ENCODE measurements around the gene SLC22A7.

Gene SLC22A7

DNA sequence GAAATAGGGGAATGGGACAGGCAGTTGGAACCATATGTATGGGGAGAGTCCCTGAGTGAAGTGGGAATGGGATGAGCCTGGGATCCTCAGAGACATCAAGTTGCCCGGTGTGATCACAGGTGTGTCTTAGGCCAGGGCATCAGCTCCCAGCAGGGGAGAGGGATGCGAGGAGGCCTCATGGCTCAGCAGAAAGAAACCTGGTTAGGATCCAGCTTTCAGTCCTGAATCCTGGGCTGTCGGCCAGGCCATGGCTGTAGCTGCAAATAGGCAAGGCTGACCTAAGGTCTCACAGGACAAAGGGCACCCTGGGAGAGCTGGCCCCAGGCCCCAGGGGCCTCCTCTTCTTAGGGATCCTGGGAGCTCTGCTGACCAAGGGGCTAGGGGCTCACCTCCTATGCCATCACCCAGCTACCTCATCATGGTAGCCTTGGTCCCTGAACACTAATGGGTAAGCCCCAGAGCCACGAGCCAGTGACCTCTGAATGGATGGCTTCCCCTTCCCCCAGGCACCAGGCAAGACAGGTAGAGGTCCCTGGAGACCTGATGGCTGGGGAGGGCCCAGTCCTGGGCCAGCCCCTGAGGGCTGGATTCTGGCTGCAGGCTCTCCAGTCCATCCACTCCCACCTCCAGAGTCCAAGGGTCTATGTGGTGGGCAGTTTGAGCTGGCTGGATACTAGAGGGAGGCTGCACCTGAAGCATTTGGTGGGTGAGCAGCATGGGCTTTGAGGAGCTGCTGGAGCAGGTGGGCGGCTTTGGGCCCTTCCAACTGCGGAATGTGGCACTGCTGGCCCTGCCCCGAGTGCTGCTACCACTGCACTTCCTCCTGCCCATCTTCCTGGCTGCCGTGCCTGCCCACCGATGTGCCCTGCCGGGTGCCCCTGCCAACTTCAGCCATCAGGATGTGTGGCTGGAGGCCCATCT, at the start of gene SLC22A7:
SLC22A7 (plus strand) TSS at position 617 of the 921 bp plus-strand sequence; CDS start at position 716, 99 bp downstream.
- Histone ChIP-seq H3K9me3 (ENCODE audit: control insufficient read depth, insufficient read depth, low read length) (no peaks in the 10 kb centered on the region), H3K4me1 (ENCODE audit: control insufficient read depth, insufficient read depth, low read length) (no peaks in the 10 kb centered on the region), H3K27me3 (ENCODE audit: control insufficient read depth, insufficient read depth, low read length) (no peaks in the 10 kb centered on the region), H3K4me3 (ENCODE audit: low read length) (no peak within 1 kb of the TSS), H3K27ac (ENCODE audit: low read length) (no peak within 1 kb of the TSS), H3K36me3 (ENCODE audit: control insufficient read depth, insufficient read depth, low read length) (no peaks in the 10 kb centered on the region)
- WGBS (ENCODE audit: insufficient coverage, insufficient read length): no CpG with 5 or more reads among the region's 10 CpGs
- no peak for DNase-seq (ENCODE audit: low read depth, low spot score)

DNA sequence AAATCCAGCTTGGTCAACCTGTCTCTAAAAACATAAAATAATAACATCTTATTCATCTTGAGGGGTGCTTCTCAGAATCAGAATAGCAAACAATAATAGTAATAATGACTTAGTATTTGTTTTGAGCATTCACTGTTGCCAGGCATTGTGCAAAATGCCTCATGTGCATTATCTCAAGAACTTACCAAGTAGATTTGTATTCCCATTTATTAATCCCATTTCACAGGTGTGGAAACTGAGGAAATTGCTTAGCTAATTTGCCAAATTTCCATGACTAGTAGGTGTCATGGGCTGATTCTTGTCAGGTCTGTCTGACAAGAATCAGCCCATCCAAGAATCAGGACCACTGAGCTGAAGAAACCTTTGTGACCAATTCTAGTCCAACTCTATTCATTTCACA, 49.3 kb upstream of the SLC22A7 start:
- Histone ChIP-seq H3K4me1 (ENCODE audit: control insufficient read depth, insufficient read depth, low read length) (peaks cover 4% of the 10 kb centered on the region), H3K4me3 (ENCODE audit: low read length) (no peak overlapping the region), H3K9me3 (ENCODE audit: control insufficient read depth, insufficient read depth, low read length) (no peaks in the 10 kb centered on the region), H3K36me3 (ENCODE audit: control insufficient read depth, insufficient read depth, low read length) (no peaks in the 10 kb centered on the region), H3K27me3 (ENCODE audit: control insufficient read depth, insufficient read depth, low read length) (peaks cover 16% of the 10 kb centered on the region), H3K27ac (ENCODE audit: low read length) (no peak overlapping the region)
- DNase-seq (ENCODE audit: low read depth, low spot score): no peak

GRCh38 chr6:43250992-43251373, 47.1 kb upstream of the SLC22A7 start:
- Histone ChIP-seq H3K27ac (ENCODE audit: low read length) (no peak overlapping the region), H3K4me1 (ENCODE audit: control insufficient read depth, insufficient read depth, low read length) (peaks cover 4% of the 10 kb centered on the region), H3K9me3 (ENCODE audit: control insufficient read depth, insufficient read depth, low read length) (no peaks in the 10 kb centered on the region), H3K4me3 (ENCODE audit: low read length) (no peak overlapping the region), H3K27me3 (ENCODE audit: control insufficient read depth, insufficient read depth, low read length) (no peaks in the 10 kb centered on the region), H3K36me3 (ENCODE audit: control insufficient read depth, insufficient read depth, low read length) (no peaks in the 10 kb centered on the region)
- DNase-seq (ENCODE audit: low read depth, low spot score): no peak
- no CpG with 5 or more reads among the region's 8 CpGs for WGBS (ENCODE audit: insufficient coverage, insufficient read length)

DNA sequence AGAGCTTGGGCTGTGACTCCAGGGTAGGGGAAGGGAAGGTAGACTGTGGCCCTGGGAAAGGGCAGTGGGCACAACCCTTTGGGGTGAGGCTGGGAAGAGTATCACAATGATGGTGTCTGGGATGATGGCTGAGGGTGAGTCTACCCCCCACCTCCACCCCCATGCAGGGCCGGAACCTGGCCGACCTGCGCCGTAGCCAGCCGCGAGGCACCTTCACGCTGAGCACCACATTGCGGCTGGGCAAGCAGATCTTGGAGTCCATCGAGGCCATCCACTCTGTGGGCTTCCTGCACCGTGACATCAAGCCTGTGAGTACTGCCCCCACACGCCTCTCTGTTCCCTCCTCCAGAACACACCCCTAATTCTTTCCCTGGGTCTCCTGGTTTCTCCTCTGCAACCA, 44.7 kb upstream of the SLC22A7 start:
- Histone ChIP-seq H3K4me3 (ENCODE audit: low read length) (no peak overlapping the region), H3K4me1 (ENCODE audit: control insufficient read depth, insufficient read depth, low read length) (peaks cover 1% of the 10 kb centered on the region; the same call in 1 of the 2 replicates), H3K27me3 (ENCODE audit: control insufficient read depth, insufficient read depth, low read length) (no peaks in the 10 kb centered on the region), H3K36me3 (ENCODE audit: control insufficient read depth, insufficient read depth, low read length) (no peaks in the 10 kb centered on the region), H3K9me3 (ENCODE audit: control insufficient read depth, insufficient read depth, low read length) (no peaks in the 10 kb centered on the region), H3K27ac (ENCODE audit: low read length) (no peak overlapping the region)
- no CpG with 5 or more reads among the region's 11 CpGs for WGBS (ENCODE audit: insufficient coverage, insufficient read length)
- DNase-seq (ENCODE audit: low read depth, low spot score): no peak

GRCh38 chr6:43254138-43254817, 43.8 kb upstream of the SLC22A7 start:
- no CpG with 5 or more reads among the region's 15 CpGs for WGBS (ENCODE audit: insufficient coverage, insufficient read length)
- H3K27ac ChIP-seq (ENCODE audit: low read length): no peak overlapping the region

DNA sequence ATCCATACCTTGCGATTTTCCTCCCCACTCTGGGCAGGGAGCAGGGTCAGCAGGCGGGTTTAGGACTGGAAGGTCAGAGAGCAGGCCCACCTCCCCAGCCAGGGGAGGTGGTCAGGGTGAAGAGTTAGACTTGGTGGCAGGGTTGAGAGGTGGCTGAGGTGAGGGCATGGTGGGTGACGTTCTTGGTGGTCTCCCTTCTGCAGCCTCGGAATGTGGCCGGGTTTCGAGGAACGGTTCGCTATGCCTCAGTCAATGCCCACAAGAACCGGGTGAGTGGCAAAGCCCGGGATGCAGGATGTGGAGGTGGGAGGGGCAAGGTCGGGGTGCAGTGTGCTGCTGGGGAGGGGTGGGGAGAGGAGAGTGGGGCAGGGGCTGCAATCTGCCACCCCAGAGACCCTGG, 43.2 kb upstream of the SLC22A7 start:
- WGBS (ENCODE audit: insufficient coverage, insufficient read length): no CpG with 5 or more reads among the region's 11 CpGs
- DNase-seq (ENCODE audit: low read depth, low spot score): no peak
- H3K27me3 ChIP-seq (ENCODE audit: control insufficient read depth, insufficient read depth, low read length): no peaks in the 10 kb centered on the region
- H3K36me3 ChIP-seq (ENCODE audit: control insufficient read depth, insufficient read depth, low read length): no peaks in the 10 kb centered on the region
- no peak overlapping the region for H3K4me3 ChIP-seq (ENCODE audit: low read length)
- H3K9me3 ChIP-seq (ENCODE audit: control insufficient read depth, insufficient read depth, low read length): no peaks in the 10 kb centered on the region
- no peak overlapping the region for H3K27ac ChIP-seq (ENCODE audit: low read length)
- peaks cover 1% of the 10 kb centered on the region; the same call in 1 of the 2 replicates for H3K4me1 ChIP-seq (ENCODE audit: control insufficient read depth, insufficient read depth, low read length)

More at GRCh38 chr6:43254138-43254817, 43.8 kb upstream of the SLC22A7 start:
- H3K4me3 ChIP-seq (ENCODE audit: low read length): no peak overlapping the region
- no peak for DNase-seq (ENCODE audit: low read depth, low spot score)
- no peaks in the 10 kb centered on the region for H3K9me3 ChIP-seq (ENCODE audit: control insufficient read depth, insufficient read depth, low read length)
- no peaks in the 10 kb centered on the region for H3K36me3 ChIP-seq (ENCODE audit: control insufficient read depth, insufficient read depth, low read length)
- H3K27me3 ChIP-seq (ENCODE audit: control insufficient read depth, insufficient read depth, low read length): no peaks in the 10 kb centered on the region
- H3K4me1 ChIP-seq (ENCODE audit: control insufficient read depth, insufficient read depth, low read length): peaks cover 1% of the 10 kb centered on the region; the same call in 1 of the 2 replicates

DNA sequence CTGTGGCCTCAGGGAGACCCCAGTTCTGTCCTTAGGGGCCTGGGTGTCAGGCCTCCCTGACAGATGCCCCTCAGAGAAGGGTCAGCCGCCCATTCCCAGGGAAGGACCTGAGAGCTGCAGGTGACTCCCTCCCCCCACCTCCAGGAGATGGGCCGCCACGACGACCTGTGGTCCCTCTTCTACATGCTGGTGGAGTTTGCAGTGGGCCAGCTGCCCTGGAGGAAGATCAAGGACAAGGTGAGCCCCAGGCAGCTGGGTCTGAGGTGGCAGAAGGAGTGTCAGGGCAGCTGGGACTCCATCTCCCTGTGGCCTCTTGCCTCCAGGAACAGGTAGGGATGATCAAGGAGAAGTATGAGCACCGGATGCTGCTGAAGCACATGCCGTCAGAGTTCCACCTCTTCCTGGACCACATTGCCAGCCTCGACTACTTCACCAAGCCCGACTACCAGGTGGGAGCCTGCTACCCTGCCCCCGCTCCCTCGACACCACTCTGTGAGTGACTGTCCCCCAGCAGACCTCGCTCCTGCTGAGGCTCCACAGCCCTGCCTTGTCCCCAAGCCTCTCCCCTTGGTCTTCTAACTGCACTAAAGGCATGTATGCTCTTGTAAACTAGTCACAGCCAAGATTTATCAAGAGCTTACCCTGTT, 42.5 kb upstream of the SLC22A7 start:
- Histone ChIP-seq H3K27me3 (ENCODE audit: control insufficient read depth, insufficient read depth, low read length) (no peaks in the 10 kb centered on the region), H3K4me3 (ENCODE audit: low read length) (no peak overlapping the region), H3K9me3 (ENCODE audit: control insufficient read depth, insufficient read depth, low read length) (no peaks in the 10 kb centered on the region), H3K27ac (ENCODE audit: low read length) (no peak overlapping the region), H3K36me3 (ENCODE audit: control insufficient read depth, insufficient read depth, low read length) (no peaks in the 10 kb centered on the region), H3K4me1 (ENCODE audit: control insufficient read depth, insufficient read depth, low read length) (peaks cover 1% of the 10 kb centered on the region; the same call in 1 of the 2 replicates)
- no peak for DNase-seq (ENCODE audit: low read depth, low spot score)
- no CpG with 5 or more reads among the region's 11 CpGs for WGBS (ENCODE audit: insufficient coverage, insufficient read length)

GRCh38 chr6:43256670-43257366, 41.2 kb upstream of the SLC22A7 start:
- no peak overlapping the region for H3K4me3 ChIP-seq (ENCODE audit: low read length)
- H3K4me1 ChIP-seq (ENCODE audit: control insufficient read depth, insufficient read depth, low read length): peaks cover 1% of the 10 kb centered on the region; the same call in 1 of the 2 replicates
- H3K27ac ChIP-seq (ENCODE audit: low read length): no peak overlapping the region
- no peaks in the 10 kb centered on the region for H3K9me3 ChIP-seq (ENCODE audit: control insufficient read depth, insufficient read depth, low read length)
- H3K36me3 ChIP-seq (ENCODE audit: control insufficient read depth, insufficient read depth, low read length): no peaks in the 10 kb centered on the region
- no peaks in the 10 kb centered on the region for H3K27me3 ChIP-seq (ENCODE audit: control insufficient read depth, insufficient read depth, low read length)
- no CpG with 5 or more reads among the region's 9 CpGs for WGBS (ENCODE audit: insufficient coverage, insufficient read length)
- DNase-seq (ENCODE audit: low read depth, low spot score): no peak

GRCh38 chr6:43257367-43258145, 40.5 kb upstream of the SLC22A7 start:
- Histone ChIP-seq H3K27me3 (ENCODE audit: control insufficient read depth, insufficient read depth, low read length) (no peaks in the 10 kb centered on the region), H3K27ac (ENCODE audit: low read length) (no peak overlapping the region), H3K4me3 (ENCODE audit: low read length) (no peak overlapping the region), H3K4me1 (ENCODE audit: control insufficient read depth, insufficient read depth, low read length) (peaks cover 1% of the 10 kb centered on the region; the same call in 1 of the 2 replicates), H3K36me3 (ENCODE audit: control insufficient read depth, insufficient read depth, low read length) (no peaks in the 10 kb centered on the region), H3K9me3 (ENCODE audit: control insufficient read depth, insufficient read depth, low read length) (no peaks in the 10 kb centered on the region)
- no CpG with 5 or more reads among the region's 12 CpGs for WGBS (ENCODE audit: insufficient coverage, insufficient read length)
- no peak for DNase-seq (ENCODE audit: low read depth, low spot score)

All from iPS DF 6.9 (cell line).